ENCODE results near the gene SLX4IP. TPM values are rescaled to one million over a fixed set of nuclear protein-coding genes. Genes with fewer than 3 reads are reported as not detected.
A peak's percentile ranks its signal among the peaks of the same experiment; 100 is the strongest.

SLX4IP gene
- total and polyA plus RNA-seq, 2 donors (not counting 1 experiment from before 2014, with no cell fraction given): 1.9 to 8.1 TPM

- no peak for DNase-seq (ENCODE audit: low read depth in 2 of 2)
- Histone ChIP-seq H3K4me3 (replicated peaks in 1 of 4; ENCODE audit: control extremely low read depth in 1 of 4, insufficient read depth in 1 of 4, low read depth in 3 of 4, low read length in 4 of 4) (no peak overlapping the region), H3K4me1 (ENCODE audit: control insufficient read depth, extremely low read depth, insufficient read depth, low read length) (no peaks in the 10 kb centered on the region), H3K27me3 (ENCODE audit: control insufficient read depth, insufficient read depth, low read length) (no peaks in the 10 kb centered on the region), H3K27ac (ENCODE audit: insufficient read depth, low read length) (no peak overlapping the region), H3K9ac (ENCODE audit: insufficient read depth, low read length) (no peak overlapping the region), H3K4me2 (ENCODE audit: extremely low read depth, insufficient read depth, low read length) (no peak overlapping the region), H3K79me2 (ENCODE audit: control insufficient read depth, insufficient read depth, low read length) (peaks cover 49% of the 10 kb centered on the region), H4K20me1 (ENCODE audit: control insufficient read depth, extremely low read depth, insufficient read depth, low read length) (no peaks in the 10 kb centered on the region), H3K9me3 (ENCODE audit: control insufficient read depth, insufficient read depth, low read depth, low read length) (no peaks in the 10 kb centered on the region), H3K36me3 (ENCODE audit: control insufficient read depth, insufficient read depth, low read length) (no peaks in the 10 kb centered on the region), H2AFZ (ENCODE audit: low read length) (no peak overlapping the region)
- TF ChIP-seq EZH2 (IDR thresholded peaks at IDR 0.05; ENCODE audit: low read length, missing control alignments) (no peak), CTCF (conservative IDR thresholded peaks at IDR 0.05 in 1 of 2, IDR thresholded peaks at IDR 0.05 in 1 of 2; ENCODE audit: low read depth in 1 of 2, low read length in 2 of 2) (no peak)
Observed at GRCh38 chr20:10428008-10428407, 7.1 kb upstream of the SLX4IP start.

GRCh38 chr20:10429443-10429981, 5.6 kb upstream of the SLX4IP start:
- Histone ChIP-seq H3K27ac (ENCODE audit: insufficient read depth, low read length) (no peak overlapping the region), H3K36me3 (ENCODE audit: control insufficient read depth, insufficient read depth, low read length) (no peaks in the 10 kb centered on the region), H3K9ac (ENCODE audit: insufficient read depth, low read length) (no peak overlapping the region), H3K4me1 (ENCODE audit: control insufficient read depth, extremely low read depth, insufficient read depth, low read length) (no peaks in the 10 kb centered on the region), H3K27me3 (ENCODE audit: control insufficient read depth, insufficient read depth, low read length) (no peaks in the 10 kb centered on the region), H3K79me2 (ENCODE audit: control insufficient read depth, insufficient read depth, low read length) (peaks cover 52% of the 10 kb centered on the region), H3K4me2 (ENCODE audit: extremely low read depth, insufficient read depth, low read length) (no peak overlapping the region), H3K4me3 (replicated peaks in 1 of 4; ENCODE audit: control extremely low read depth in 1 of 4, insufficient read depth in 1 of 4, low read depth in 3 of 4, low read length in 4 of 4) (no peak overlapping the region), H2AFZ (ENCODE audit: low read length) (no peak overlapping the region), H3K9me3 (ENCODE audit: control insufficient read depth, insufficient read depth, low read depth, low read length) (no peaks in the 10 kb centered on the region), H4K20me1 (ENCODE audit: control insufficient read depth, extremely low read depth, insufficient read depth, low read length) (no peaks in the 10 kb centered on the region)
- no peak for TF ChIP-seq EZH2 (IDR thresholded peaks at IDR 0.05; ENCODE audit: low read length, missing control alignments)
- TF ChIP-seq CTCF (conservative IDR thresholded peaks at IDR 0.05 in 1 of 2, IDR thresholded peaks at IDR 0.05 in 1 of 2; ENCODE audit: low read depth in 1 of 2, low read length in 2 of 2): no peak
- no peak for DNase-seq (ENCODE audit: low read depth in 2 of 2)

- H3K79me2 ChIP-seq (ENCODE audit: control insufficient read depth, insufficient read depth, low read length): peaks cover 52% of the 10 kb centered on the region
- H3K4me3 ChIP-seq (replicated peaks in 1 of 4; ENCODE audit: control extremely low read depth in 1 of 4, insufficient read depth in 1 of 4, low read depth in 3 of 4, low read length in 4 of 4): no peak overlapping the region
- H3K4me1 ChIP-seq (ENCODE audit: control insufficient read depth, extremely low read depth, insufficient read depth, low read length): no peaks in the 10 kb centered on the region
- no peak overlapping the region for H3K4me2 ChIP-seq (ENCODE audit: extremely low read depth, insufficient read depth, low read length)
- no peaks in the 10 kb centered on the region for H3K27me3 ChIP-seq (ENCODE audit: control insufficient read depth, insufficient read depth, low read length)
- H3K36me3 ChIP-seq (ENCODE audit: control insufficient read depth, insufficient read depth, low read length): no peaks in the 10 kb centered on the region
- no peak overlapping the region for H2AFZ ChIP-seq (ENCODE audit: low read length)
- no peak overlapping the region for H3K9ac ChIP-seq (ENCODE audit: insufficient read depth, low read length)
- TF ChIP-seq CTCF (conservative IDR thresholded peaks at IDR 0.05 in 1 of 2, IDR thresholded peaks at IDR 0.05 in 1 of 2; ENCODE audit: low read depth in 1 of 2, low read length in 2 of 2): no peak
- no peak for TF ChIP-seq EZH2 (IDR thresholded peaks at IDR 0.05; ENCODE audit: low read length, missing control alignments)
- peak in 1 of 2 donors; percentile 41 for DNase-seq (ENCODE audit: low read depth in 2 of 2)
- H3K27ac ChIP-seq (ENCODE audit: insufficient read depth, low read length): no peak overlapping the region
- H3K9me3 ChIP-seq (ENCODE audit: control insufficient read depth, insufficient read depth, low read depth, low read length): no peaks in the 10 kb centered on the region
- H4K20me1 ChIP-seq (ENCODE audit: control insufficient read depth, extremely low read depth, insufficient read depth, low read length): no peaks in the 10 kb centered on the region
Observed at GRCh38 chr20:10430000-10430466, 5.1 kb upstream of the SLX4IP start.
